GM20431 (cell line): ENCODE measurements around the gene CRK.

Experiments used
- in situ Hi-C: fragments of 300-500 bp; cut with MseI, MboI; formaldehyde crosslinking; loops from one replicate; pipeline ENCODE4 v1.15.0; 2020; ENCODE audit warnings: low sequenced_read_pairs; ENCODE audit not compliant: unreplicated experiment

CRK gene

GRCh38 chr17:1455797-1456599 lies at the start of gene CRK:
Gene CRK (minus strand): TSS chr17:1456232. CDS start chr17:1456117, 115 bp downstream.
- in situ Hi-C loops: no loop called here

- in situ Hi-C loops: loop anchor here (25.0 kb wide), 2 partner anchors 143 to 243 kb away; partner anchors contain the start of gene BHLHA9
These were observed 49.6 kb upstream of the CRK start for GRCh38 chr17:1505586-1505985.

DNA sequence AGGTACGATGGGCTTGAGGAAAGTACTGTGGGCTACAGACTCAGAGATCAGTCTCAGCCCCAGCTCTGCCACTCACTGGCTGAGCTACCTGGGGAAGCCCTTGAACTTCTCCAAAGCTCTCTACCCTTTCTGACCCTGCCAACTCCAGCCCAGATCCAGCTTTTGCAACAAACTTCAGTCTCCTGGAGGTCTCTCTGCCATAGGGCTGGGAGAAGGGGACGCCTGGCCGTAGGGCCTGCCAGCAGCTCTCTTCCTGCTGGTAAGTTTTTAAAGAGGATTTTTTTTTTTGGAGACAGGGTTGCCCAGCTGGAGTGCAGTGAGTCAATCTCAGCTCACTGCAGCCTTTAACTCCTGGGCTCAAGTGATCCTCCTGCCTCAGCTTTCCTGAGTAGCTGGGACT lies 48.8 kb upstream of the CRK start:
- in situ Hi-C loops: loop anchor here (25.0 kb wide), 2 partner anchors 143 to 243 kb away; partner anchors contain the start of gene BHLHA9

- in situ Hi-C loops: loop anchor here (25.0 kb wide), 2 partner anchors 141 to 241 kb away; partner anchors contain the start of gene BHLHA9
These were observed 47.7 kb upstream of the CRK start for GRCh38 chr17:1503699-1504098.

GRCh38 chr17:1498869-1499268 lies 42.8 kb upstream of the CRK start:
- in situ Hi-C loops: no loop called here

DNA sequence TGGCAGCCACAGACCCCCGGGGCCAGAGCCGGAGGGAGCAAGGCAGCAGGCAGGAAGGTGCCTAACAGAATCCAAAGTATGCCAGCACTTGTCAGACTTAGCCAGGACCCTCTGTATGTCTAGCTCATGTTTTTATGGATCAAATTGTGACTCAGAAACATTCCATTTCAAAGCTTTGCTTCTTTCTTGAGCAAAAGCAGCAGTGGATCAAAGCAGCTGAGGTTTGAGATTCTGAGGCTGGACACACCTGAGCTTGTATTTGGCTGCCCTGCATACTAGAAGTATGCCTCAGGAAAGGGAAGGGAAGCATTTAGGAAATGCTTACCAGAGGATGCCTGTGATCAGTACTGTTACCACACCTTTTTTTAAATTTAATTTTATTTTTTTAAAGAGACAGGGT lies 42.2 kb upstream of the CRK start:
- in situ Hi-C loops: no loop called here

DNA sequence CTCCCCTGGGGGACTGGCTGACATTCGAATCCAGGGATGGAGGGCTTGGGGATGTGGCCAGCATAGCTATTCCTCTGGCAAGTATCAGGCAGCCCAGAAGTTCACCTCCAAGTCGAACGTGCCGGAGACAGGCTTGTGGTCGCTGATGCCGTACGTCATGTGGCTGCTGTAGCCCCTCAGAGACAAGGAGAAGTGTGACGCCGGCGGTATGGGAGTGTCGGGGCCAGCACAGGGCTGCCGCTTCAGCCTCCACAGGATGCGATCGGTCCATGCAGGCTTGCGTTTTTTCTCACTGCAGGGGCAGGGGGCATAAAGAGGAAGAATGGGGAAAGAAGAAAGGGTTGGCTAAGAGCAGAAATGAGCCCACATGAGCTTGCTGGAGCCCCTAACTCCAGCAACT lies 41.8 kb upstream of the CRK start:
- in situ Hi-C loops: no loop called here

DNA sequence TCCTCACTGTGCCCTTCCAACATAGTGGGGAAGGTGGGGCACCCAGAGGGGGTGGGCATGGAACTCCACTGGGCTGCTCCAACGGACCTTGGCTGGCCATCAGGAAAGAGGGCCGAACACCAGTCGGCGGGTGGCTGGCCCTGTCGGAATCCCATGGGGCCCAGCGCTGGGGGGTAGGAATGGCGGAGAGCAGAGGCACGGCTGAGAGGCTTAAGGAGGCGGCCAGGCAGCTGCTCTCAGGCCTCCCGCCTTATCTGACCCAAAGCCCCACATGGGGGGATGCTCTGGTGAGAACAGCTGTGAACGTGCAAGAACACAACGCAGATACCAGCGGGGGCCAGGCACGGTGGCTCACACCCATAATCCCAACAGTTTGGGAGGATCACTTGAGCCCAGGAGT lies 40.8 kb upstream of the CRK start:
- in situ Hi-C loops: no loop called here

DNA sequence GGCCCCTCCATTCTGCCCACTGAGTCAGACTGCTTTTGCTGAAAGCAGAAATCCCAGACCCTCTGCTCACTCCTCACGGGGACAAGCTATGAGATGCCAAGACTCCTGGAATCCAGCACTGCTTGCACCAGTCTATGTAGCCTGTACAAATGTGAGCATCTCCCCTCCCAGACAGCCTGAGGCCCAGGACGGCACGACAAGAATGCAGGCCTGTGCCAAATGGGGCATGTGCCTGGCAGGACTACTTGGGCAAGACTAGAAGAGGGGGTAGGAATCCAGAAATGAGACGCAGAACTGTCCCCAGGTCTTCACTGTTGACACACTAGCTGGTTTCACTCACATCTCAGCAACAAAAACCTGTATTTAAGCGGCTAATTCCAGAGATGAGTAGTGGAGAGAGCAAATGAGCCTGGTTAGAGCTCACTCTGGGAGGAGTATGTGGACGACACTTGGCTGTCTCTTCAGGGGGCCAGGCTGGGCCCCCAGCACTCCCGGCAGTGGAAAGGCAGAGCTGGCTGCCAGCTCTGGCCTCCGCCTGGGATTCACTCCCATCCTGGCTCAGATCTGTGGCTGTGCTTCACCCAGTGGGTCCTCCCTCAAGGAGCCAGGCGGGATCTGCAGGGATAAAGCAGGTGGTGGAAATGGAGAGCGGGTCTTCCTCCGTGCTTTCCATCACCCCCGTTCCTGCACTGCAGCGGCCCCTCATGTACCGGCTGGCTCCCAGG lies 39.4 kb upstream of the CRK start:
- in situ Hi-C loops: no loop called here

DNA sequence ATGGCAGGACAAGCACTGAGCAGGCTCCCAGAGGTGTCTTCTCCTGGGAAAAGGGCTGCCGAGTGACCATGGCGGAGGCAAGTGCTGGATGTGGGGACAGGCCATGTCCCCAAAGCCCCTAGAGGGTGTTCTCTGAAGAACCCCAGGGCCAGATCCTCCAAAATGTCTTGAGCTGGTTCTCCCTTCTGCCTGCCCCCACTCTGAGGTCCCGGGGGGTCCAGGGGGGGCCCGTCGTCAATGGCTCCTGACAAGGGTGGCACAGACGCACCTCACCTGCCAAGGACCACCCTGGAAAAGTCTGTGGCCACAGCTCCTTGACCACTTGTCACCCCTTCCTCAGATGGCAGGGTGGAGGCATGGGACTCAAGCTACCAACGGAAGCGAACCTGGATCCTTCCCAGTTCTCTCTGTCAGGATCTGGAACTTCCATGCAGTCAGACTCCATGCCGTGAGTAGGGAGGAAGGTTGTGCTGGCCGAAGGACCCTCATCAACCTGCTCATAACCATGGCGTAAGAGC lies 38.8 kb upstream of the CRK start:
- in situ Hi-C loops: no loop called here

DNA sequence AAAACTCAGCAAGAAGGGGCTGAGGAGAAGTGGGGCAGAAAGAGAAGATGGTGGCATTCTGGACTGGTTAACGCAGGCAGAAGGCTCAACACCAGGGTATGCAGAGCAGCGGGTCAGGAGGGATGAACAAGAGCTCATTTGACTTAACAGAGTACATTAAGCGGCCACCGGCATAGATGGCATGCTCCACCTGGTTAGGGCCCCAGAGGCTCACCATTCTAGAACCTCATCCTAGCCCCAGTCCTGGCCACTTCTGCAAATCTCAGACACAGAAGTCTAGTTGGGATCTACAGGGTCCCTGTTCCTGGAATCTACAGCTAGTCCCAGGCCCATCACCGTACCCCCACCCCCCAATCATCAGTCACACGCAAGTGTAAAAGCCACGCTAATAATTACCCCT lies 38.2 kb upstream of the CRK start:
- in situ Hi-C loops: no loop called here

GRCh38 chr17:1493291-1493980 lies 37.4 kb upstream of the CRK start:
- in situ Hi-C loops: no loop called here

- in situ Hi-C loops: no loop called here
These were observed 36.5 kb upstream of the CRK start, which contains the start of gene MYO1C for GRCh38 chr17:1492249-1493206. Gene MYO1C (minus strand): TSS chr17:1492686. CDS start chr17:1492487, 199 bp downstream.

GRCh38 chr17:1491443-1492248 lies 35.6 kb upstream of the CRK start:
- in situ Hi-C loops: no loop called here

DNA sequence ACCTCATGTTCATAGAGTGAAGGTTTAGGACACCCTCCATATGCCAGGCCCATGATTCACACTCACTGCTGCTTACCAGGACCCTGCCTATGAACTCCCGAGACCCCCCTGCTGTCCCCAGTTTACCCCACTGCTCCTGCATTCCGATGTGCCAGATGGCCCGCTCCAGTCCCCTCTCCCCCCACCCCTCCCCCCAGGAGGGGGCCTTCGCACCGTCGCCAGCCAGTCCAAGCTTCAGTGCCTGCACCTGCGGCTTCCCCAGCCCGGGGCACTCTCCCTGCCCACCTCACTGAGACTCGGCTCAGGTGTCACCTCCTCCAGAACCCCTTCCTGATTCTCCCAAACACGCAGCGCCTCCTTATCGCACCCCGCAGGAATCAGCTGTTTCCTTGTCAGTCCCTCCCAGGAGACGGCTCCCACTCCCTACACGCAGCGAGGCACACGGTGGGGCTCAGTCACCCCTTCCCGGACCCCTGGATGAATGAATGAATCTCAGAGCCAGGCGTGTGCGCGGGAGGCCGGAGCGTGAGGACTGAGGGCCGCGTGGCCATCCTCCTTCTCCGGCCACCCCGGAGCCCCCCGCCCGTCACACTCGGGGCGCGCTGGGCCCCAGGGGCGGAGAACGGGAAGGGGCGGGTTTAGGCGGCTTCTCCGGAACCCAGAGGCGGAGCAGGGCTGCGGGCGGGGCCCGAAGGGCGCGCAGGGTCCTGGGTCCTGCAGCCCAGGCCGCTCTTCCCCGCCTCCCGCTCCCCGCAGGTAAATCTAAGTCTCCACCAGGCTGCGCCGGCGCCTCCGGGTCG lies 34.8 kb upstream of the CRK start:
- in situ Hi-C loops: no loop called here

- in situ Hi-C loops: no loop called here
These were observed 32.8 kb upstream of the CRK start for GRCh38 chr17:1488826-1489270.

DNA sequence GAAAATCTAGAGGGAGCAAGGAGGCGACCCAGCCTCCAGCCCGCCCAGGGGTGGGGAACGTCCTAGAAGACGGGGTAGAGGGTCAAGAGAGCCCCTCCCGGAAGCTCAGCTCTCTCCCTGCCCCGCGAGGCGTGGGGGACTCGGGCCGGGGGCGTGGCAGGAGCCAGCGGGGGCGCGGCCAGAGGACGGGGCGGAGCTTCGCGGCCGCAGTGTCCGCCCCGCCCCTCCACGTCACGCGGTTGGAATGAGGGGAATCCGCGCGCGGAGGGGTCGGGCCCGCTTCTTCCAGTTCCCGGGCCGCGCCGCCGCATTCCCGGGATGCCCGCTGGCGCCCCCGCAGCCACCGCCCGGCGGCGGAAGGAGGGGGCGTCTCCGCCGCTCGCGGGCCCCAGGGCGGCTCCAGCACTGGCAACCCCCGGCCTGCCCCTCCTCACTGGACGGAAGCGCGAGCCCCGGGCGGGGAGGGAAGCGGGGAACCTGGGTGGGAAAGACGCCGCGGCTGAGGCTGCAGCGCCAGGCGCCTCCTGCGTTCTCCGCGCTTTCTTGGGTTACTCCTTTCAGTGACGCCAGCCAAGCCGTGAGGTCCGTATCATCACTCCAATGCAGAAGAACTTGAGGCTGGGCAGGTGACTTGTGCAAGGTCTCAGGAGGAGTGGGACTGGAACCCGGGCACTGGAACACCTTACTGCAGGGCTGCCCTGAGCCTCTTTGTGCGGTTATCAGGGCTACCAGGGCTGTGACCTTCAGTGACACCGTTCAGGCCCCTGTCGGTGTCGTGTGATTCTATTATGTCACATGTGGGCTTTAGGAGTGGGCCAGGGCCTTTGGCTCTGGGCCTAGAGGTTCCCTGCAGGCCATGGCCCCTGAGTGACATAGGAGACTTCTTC lies 32.1 kb upstream of the CRK start:
- in situ Hi-C loops: no loop called here
